Ammon's horn (tissue), 1 donor: ENCODE data around the gene TMEM30B.
"Not testable (repeated sequence)": the region's sequence is repeated elsewhere in the genome, so short reads cannot be mapped to it uniquely, and the experiment has no call there.

Experiments
- DNase-seq: peaks from one replicate; pipeline ENCODE4 v3.0.0-alpha.2; 2016; ENCODE audit warnings: low spot score

The TMEM30B gene, protein sequence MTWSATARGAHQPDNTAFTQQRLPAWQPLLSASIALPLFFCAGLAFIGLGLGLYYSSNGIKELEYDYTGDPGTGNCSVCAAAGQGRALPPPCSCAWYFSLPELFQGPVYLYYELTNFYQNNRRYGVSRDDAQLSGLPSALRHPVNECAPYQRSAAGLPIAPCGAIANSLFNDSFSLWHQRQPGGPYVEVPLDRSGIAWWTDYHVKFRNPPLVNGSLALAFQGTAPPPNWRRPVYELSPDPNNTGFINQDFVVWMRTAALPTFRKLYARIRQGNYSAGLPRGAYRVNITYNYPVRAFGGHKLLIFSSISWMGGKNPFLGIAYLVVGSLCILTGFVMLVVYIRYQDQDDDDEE

DNA sequence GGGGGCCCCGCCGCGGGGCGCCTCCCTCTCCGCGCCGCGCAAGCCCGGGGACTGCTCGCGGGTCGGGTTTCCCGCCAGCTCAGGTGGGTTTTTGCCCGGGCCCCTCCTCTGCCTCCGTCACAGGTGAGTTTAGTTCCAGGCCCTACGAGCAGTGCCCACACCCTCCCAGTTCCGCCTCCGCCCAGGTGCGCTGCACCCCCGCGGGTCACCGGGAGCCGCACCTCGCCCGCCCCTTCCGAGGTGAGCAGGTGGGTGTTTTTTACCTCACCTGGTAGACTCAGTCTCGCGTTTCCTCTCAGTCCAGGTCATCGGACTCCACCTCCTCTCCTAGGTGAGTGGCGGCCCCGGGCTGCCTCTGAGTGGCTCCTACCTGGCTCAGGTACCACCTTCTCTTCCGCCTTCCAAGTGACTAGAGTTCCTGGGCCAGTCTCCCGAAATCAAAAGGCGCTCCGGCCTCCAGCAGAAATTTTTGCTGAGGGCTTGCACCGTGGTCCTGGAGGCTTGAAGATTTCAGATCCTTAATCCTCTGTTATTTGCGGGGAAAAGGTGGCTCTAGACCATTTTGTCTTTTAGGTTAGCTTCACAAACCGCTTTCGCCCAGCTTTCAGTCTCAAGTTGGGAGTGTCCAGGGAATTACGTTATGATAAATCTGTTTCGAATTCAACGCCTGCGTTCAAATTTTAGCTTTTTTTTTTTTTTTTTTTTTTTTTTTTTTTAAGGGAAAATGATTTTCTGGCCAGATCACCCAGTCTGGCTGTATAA is at the start of gene TMEM30B:
Gene TMEM30B (minus strand): TSS at position 153 of the 762 bp plus-strand sequence. CDS start 191 bp downstream, outside the sequence.
- DNase-seq = no peak

DNA sequence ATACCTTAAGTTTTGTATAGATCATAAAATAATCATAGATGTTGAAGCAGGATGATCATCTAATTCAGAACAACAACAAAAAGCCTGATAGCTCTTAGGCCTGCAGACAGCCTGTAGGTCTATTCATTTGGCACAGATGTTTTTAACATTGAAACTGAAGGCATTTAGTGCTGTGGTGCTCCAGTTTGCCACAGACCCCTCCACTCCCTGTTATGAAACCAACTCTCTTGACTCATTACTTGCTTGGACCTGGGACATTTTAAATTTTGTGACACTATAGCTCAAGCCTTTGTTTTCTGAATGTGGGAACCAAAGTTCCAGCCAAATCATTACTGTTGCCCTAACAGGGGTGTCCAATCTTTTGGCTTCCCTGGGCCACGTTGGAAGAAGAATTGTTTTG is 49.4 kb upstream of the TMEM30B start:
- no peak for DNase-seq

DNA sequence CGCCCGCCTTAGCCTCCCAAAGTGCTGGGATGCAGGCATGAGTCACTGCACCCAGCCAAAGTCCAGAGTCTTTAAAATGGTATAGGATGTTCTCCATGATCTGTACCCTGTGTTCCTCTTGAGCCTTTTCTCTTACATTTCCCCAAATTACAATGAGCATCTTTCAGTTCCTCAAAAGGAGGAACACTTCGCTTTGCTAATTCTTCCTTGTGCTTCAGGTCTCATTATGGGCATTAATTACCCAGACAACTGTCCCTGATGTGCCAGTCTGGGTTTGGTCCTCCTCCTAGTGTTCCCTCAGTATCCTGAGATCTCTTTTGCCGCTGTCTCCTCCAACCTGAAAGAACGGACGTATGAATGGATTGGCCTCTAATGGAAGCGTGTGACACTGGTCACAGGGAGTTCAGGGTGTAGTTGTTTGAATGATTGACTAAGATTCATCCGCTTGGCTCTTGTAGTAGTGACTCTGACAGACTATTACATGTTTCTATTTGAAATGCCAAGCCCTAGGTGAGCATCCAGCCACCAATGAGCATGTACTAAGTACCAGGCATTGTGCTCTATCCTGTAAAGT is 48.4 kb upstream of the TMEM30B start:
- DNase-seq = peak; percentile 25

DNA sequence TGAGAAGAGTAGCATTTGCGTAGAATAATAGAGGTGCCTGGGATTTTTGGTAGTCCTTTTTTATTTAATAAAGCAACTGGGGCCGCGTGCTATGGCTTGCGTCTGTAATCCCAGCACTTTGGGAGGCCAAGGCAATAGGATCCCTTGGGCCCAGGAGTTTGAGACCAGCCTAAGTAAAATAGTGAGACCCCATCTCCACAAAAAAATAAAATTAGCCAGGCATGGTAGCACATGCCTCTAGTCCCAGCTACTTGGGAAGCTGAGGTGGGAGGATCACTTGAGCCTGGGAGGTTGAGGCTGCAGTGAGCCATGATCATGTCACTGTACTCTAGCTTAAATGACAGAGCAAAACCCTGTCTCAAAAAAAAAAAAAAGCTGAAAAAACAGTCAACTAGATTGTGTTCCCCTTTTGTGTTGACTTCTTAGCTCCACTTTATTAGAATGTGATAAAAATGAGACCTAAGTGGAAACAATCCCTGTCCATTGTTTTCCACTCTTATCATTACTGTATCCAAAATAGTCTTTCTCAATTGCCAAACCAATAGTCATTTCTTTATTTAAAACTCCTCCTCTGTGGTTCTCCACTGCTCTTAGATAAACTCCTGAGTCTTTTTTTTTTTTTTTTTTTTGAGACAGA is 47.6 kb upstream of the TMEM30B start:
- no peak for DNase-seq

DNA sequence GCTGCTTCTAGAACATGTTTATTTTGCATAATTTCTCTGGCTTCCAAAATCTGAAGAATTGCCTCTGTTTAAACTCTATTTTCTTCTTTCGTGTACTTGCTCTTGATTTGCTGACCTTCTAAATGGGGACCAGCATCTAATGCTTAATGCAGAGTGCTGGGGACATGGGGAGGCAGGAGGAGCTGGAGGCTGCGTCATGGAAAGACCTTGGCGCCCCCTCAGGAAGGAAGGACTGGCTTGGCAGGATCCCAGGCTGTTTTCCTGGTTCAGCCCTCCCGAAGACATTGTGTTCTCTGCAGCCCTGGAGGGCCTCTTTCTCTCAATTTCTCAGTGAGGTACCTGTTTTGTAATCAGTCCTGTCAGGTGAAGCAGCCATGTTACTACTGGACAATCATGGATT is 45.7 kb upstream of the TMEM30B start:
- peak; percentile 34 for DNase-seq

DNA sequence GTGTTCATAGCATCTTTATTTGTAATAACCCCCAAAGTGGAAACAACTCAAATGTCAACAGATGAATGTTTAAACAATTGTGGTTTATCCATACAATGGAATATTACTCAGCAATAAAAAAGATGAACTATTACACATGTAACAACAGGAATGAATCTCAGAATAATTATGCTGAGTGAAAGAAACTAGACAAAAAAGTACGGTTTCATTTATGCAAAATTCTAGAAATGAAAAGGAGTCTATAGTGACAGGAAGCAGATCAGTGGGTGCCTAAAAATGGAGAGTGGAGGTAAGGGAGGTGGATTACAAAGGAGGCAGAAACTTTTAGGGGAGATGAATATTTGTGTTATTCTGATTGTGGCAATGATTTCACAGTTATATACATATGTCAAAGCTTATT is 45.0 kb upstream of the TMEM30B start:
- DNase-seq = no peak

DNA sequence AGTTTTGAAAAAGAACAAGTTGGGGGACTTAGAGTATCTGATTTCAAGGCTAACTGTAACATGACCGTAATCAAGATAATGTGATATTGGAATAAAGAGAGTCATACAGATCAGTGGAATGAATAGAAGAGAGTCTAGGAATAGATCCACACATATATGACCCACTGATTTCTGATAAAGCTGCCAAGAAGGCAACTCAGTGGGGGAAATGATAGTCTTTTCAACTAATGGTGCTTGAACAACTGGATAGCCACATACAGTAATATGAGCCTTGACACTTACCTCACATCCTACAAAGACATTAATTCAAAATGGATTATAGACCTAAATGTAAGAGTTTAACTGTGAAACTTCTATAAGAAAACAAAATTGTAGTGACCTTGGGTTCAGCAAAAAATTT is 44.0 kb upstream of the TMEM30B start:
- no peak for DNase-seq

DNA sequence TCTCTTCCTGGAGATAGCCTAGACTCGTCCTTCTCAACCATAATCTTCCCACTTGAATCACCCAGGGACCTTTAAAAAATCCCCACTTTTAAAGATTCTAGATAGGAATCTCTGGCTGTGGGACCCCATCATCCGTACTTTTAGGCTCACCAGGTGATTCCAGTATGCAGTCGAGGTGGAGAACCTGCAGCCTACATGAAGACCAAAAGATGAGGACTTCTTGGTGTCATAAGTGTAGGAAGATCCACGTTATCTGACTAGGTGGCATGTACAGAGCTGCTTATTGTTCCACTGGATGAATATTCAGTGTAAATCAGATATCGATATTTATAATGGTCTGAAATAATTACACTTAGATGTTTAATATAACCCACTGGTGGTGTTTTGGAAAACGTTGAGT is 42.8 kb upstream of the TMEM30B start:
- no peak for DNase-seq

DNA sequence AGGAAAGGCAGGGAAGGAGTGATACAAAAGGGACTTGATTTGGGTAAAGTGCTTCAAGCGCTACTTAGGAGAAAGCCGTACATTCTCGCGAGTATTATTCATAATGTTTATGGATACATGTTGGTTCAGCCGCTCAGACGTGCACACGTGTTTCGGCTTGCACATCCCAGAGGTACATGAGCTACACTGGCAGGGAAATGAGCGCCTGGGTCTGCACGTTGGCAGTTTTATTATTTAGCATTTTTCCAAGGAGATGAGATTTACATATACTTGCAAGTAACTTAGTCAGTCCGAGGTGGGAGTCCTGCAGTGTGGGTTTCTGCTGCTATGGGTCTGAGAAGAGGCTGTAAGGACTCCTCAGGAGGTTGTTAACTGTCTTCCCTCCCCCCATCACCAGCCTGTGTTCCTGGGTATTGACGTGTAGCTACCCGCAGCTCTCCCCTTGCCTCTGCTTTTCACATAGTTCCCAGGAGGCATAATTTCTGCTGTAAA is 41.7 kb upstream of the TMEM30B start:
- DNase-seq = no peak

DNA sequence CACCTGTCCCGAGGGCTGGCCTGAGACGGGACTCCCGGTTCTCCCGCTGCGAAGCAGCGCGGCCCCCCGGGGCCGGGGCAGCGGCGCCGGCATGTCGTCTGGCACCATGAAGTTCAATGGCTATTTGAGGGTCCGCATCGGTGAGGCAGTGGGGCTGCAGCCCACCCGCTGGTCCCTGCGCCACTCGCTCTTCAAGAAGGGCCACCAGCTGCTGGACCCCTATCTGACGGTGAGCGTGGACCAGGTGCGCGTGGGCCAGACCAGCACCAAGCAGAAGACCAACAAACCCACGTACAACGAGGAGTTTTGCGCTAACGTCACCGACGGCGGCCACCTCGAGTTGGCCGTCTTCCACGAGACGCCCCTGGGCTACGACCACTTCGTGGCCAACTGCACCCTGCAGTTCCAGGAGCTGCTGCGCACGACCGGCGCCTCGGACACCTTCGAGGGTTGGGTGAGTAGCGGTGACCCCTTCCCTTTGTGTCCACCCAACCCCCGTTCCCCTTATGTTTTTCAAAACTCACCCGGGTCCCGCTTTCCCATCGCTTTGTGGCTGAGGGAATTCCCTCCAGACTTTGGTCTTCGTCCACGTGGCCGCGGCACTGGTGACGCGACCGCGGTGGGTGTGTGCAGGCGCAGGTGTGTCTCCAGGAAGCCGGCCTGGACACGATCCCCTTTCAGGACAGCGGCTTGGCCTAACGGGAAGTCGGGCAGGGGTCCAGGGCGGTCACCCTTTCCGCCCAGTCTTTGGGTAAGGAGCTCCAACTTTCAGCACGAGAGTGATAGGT is 41.1 kb upstream of the TMEM30B start:
- DNase-seq = no peak

DNA sequence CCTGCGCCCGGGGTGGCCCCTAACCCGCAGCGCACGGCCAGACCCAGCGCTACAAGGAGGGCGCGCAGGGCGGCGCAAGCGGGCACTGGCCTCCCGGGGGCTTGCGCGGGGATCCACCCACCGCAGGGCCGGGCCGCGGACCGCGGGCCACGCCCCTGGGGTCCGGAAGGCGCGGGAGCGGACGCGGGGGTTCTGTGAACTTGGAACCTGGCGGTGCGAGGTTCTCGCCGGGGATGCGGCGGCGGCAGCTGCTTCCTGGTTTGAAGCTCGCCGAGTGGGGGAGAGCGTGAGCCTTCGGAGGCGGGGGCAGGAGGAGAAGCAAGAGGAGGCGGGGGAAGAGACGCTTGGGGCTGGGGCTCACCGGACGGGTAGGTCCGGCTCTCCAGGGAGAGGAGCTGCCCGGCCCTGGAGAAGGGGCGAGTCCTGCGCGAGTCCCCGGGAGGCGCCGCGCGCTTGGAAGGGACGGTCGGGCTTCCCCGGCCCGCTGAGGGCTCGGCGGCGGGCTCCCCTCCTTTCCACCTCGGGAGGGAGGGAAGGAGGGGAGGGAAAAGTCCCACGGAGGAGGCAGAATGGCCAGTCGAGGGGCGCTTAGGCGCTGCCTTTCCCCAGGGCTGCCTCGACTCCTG is 40.4 kb upstream of the TMEM30B start, which contains the start of gene PRKCH:
Gene PRKCH (plus strand): TSS at position 195 of the 626 bp plus-strand sequence. CDS start 523 bp downstream, outside the sequence.
- DNase-seq = peak; percentile 54

DNA sequence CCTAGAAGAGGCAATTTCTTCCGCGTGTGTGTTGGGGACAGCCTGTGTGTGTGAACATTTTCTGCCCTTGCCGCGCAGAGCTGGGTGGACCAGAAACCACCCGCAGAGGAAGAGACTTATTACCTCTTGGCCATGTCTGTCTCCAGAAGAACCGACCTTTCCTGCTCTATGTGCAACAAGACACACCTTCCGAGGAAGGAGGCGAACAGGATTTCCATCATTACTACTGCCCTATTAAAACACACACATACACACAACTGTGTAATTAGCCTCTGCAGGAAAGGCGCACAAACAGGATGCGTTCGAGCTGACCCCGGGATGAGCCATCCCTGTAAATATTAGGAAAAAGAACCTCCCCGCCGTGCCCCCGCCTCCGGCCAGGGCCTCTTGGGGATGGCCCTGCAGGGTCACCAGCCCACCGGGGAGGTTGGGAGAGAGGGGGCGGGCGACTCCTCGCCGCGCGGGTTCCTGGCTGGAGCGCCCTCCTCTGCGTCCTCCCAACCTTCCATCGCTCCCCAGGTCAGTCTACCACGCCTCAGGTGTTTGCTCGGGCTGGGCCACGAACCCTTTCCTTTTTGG is 39.8 kb upstream of the TMEM30B start:
- no peak for DNase-seq

DNA sequence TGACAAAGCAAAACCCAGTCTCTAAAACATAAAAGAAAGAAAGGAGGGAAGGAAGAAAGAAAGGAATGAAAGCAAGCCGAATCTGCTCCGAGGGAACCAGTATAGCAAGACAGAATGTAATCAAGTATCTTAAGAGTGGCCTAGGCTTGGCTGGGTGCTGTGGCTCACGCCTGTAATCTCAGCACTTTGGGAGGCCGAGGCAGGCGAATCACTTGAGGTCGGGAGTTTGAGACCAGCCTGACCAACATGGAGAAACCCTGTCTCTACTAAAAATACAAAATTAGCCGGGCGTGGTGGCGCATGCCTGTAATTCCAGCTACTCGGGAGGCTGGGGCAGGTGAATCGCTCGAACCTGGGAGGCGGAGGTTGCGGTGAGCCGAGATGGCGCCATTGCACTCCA is 39.0 kb upstream of the TMEM30B start:
- not testable (repeated sequence) for DNase-seq

DNA sequence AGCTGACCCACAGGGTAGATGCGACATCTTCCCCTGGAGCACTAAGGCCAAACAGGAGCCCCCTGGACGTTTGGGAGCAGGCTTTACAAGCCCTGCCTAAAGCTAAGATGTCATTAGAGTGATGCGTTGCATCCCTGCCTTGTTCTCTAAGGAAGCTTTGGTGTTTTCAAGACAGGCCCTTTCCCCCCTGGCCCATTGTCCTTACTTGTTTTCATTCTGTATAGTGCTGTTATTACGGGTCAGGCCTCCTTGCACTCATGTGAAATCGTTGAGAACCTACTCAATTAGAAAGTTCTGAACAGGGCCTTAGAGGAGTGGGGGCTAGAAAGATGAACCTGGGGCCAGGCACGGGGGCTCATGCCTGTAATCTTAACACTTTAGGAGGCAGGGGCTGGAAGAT is 38.6 kb upstream of the TMEM30B start:
- DNase-seq = no peak

DNA sequence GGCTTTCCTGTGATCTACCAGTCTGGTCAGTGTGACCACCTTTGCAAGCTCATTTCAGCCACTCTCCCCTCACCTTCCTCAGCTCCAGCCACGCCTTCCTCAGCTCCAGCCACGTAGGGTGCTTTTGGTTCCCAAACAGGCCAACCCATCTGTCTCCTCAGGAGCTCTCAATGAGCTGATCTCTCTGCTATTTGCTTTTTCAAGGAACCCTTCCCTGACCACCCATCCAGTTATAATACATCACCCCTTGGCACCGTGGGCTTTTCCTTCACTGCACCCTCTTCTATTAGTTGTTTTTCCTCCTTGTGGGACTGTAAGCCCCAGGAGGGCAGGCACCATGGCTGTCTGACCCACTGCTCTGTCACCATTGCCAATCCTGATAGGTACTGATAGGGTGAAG is 37.9 kb upstream of the TMEM30B start:
- DNase-seq = no peak

DNA sequence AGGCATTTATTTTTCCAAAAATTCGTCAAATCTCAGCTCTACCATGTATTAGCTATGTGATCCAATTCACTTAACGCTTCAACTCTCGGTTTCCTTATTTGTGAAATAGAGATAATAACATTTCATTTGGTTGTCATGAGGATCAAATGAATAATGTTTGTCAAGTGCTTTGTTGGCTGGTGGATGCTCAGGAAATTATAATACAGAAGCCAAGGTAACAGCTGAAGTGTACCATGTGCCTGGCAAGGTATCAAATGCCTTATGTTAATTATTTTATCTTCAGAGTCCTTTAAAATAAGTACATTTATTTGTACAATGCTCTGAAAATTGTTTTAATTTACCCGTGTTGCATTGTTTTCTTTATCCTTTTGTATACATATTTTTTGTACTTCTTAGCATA is 34.2 kb upstream of the TMEM30B start:
- DNase-seq = no peak

DNA sequence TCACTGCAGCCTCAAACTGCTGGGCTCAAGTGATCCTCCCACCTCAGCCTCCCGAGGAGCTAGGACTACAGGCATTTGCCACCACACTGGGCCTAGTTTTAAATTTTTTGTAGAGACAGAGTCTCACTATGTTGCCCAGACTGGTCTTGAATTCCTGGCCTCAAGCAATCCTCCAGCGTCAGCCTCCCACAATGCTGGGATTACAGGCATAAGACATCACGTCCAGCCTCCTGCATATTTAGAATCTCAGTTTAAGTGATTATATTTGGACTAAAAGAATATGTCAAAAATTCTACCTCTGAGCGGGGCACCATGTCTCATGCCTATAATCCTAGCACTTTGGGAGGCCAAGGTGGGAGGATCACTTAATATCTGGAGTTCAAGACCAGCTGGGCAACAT is 27.6 kb upstream of the TMEM30B start:
- not testable (repeated sequence) for DNase-seq

DNA sequence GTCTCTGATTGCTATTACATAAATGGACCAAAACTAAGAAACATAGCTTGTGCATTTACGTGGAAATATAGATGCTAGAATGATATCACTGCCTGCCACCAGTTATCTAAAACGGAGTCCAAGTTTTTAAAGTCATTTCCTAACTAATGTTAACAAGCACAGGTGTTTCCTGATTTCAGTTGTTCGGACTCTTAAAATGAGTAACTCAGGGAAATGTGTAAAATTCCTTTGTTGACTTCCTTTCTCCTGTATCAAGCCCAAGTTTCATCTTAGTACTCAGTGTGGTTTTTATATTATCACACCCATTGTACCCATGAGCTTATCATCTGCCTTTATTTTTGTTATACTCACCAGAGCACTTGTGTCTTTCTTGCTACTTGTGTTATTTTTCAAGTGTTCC is 27.1 kb upstream of the TMEM30B start:
- DNase-seq = no peak

DNA sequence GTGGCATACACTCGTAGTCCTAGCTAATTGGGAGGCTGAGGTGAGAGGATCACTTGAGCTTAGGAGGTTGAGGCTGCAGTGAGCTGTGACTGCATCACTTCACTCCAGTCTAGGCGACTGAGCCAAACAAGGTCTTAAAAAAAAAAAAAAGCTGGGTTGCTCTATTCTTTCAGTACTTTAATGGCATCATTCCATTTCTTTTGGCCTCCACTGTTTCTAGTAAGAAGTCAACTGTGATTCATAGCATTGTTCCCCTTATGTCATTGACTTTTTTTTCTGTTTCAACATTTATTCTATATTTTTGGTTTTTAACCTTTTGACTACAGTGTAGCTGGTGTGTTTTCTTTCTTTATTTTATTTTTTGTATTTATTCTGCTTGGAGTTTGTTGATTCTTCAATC is 23.6 kb upstream of the TMEM30B start:
- no peak for DNase-seq

DNA sequence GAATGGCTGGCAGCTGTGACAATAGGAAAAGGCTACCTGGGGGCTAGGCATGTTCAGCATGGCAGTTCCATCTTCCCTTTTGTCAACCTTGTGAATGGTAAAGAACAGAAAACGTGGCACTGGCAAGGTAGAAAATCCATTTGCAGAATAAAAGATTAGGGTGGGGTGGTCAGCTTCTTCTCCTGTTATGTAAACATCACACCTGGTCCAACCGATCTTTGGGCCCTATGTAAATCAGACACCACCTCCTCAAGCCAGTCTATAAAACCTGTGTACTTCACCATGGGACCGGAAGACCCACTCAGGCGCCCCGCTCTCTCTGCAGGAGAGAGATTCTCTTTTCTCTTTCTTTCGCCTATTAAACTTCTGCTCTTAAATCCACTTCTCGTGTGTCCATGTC is 19.6 kb upstream of the TMEM30B start:
- DNase-seq = no peak

DNA sequence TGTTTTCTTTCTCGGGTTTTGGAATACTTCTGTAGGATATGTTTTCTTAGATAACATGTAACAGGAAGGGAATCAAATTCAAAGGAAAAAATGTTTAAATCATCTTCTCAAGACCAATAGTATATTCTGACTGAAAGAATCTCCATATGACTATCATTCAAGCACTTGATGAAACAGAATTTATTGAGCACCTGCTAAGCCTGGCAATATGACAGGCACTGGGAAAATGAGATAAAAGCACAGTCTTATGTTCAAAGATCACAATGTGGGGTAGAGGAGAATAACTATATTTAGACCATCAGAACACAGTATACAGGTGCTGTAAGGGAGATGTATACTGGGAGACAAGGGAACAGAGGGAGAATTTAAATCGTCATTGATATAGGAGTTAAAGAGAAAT is 19.1 kb upstream of the TMEM30B start:
- no peak for DNase-seq
